ENCODE results near the gene SPPL3.

The SPPL3 gene

DNA sequence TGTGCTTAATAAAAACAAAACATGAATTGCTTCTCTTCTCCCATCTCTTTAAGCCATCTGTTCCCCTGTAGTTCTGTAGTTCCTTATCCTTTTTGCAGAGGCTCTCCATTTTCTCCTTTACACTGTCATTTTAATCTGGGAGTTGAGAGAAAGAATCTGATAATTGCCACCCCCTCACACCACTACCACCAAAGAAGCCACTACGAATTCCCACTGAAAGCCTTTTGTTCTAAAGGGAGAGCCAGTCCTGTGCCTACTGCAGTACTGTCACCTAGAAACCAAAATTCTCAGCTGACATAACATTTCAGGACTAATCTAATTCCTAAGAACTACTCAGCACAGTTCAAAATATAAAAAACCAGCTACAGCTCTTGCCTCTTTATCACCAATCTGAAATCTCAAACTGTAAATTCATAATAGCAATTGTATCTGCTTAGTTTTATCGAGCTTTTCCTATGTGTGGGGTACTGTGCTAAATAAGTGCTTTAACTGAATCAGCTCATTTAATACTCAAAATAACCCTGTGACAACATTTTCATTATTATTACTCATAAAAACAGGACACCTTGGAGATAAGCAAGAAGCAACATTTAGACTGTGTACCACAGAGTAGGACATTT lies 72.4 kb downstream of the SPPL3 start:
- H3K4me2 ChIP-seq (ENCODE audit: low read length), result no peak overlapping the region
- no peaks in the 10 kb centered on the region for H3K27me3 ChIP-seq (ENCODE audit: control insufficient read depth, low read length)
- TF ChIP-seq EZH2phosphoT487 (IDR thresholded peaks at IDR 0.05; ENCODE audit: borderline replicate concordance, low read length), result no peak
- TF ChIP-seq, protein P1, sequence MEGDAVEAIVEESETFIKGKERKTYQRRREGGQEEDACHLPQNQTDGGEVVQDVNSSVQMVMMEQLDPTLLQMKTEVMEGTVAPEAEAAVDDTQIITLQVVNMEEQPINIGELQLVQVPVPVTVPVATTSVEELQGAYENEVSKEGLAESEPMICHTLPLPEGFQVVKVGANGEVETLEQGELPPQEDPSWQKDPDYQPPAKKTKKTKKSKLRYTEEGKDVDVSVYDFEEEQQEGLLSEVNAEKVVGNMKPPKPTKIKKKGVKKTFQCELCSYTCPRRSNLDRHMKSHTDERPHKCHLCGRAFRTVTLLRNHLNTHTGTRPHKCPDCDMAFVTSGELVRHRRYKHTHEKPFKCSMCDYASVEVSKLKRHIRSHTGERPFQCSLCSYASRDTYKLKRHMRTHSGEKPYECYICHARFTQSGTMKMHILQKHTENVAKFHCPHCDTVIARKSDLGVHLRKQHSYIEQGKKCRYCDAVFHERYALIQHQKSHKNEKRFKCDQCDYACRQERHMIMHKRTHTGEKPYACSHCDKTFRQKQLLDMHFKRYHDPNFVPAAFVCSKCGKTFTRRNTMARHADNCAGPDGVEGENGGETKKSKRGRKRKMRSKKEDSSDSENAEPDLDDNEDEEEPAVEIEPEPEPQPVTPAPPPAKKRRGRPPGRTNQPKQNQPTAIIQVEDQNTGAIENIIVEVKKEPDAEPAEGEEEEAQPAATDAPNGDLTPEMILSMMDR (IDR thresholded peaks at IDR 0.05; ENCODE audit: low read depth, low read length, poor library complexity, severe bottlenecking), result no peak
- no peak overlapping the region for H3K4me3 ChIP-seq (ENCODE audit: low read length)
- H3K36me3 ChIP-seq (ENCODE audit: control insufficient read depth, low read length), result no peaks in the 10 kb centered on the region
- peaks cover 46% of the 10 kb centered on the region for H3K4me1 ChIP-seq (ENCODE audit: control insufficient read depth, low read length)
- no peak overlapping the region for H3K27ac ChIP-seq (ENCODE audit: low read depth, low read length)
- no peaks in the 10 kb centered on the region for H3K9me3 ChIP-seq (ENCODE audit: control insufficient read depth, insufficient read depth, low read length)
- peaks cover 67% of the 10 kb centered on the region for H3K79me2 ChIP-seq (ENCODE audit: control insufficient read depth, low read length)
- H4K20me1 ChIP-seq (ENCODE audit: control insufficient read depth, insufficient read depth, low read depth, low read length), result peaks cover 2% of the 10 kb centered on the region; the same call in 1 of the 2 replicates
- peaks cover 9% of the 10 kb centered on the region; the same call in 1 of the 2 replicates for H3F3A ChIP-seq (ENCODE audit: control insufficient read depth, insufficient read depth)
- H3K9me2 ChIP-seq (replicated peaks; ENCODE audit: control insufficient read depth, low read length), result no peaks in the 10 kb centered on the region

DNA sequence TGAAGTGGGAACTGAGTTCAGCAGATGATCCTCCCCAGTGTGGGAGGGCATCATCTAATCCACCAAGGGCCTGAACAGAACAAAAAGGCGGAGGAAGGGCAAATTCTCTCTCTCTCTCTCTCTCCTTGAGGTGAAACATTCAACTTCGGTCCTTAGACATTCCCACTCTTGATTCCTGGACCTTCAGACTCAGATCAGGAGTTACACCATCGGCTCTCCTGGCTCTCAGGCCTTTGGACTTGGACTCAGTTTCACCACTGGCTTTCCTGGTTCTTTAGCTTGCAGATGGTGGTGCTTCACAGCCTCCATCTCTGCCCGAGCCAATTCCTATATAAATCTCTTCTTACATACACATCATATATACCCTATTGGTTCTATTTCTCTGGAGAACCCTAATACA lies 73.2 kb downstream of the SPPL3 start:
- peaks cover 2% of the 10 kb centered on the region; the same call in 1 of the 2 replicates for H4K20me1 ChIP-seq (ENCODE audit: control insufficient read depth, insufficient read depth, low read depth, low read length)
- H3K27me3 ChIP-seq (ENCODE audit: control insufficient read depth, low read length), result no peaks in the 10 kb centered on the region
- H3F3A ChIP-seq (ENCODE audit: control insufficient read depth, insufficient read depth), result peaks cover 9% of the 10 kb centered on the region; the same call in 1 of the 2 replicates
- H3K4me2 ChIP-seq (ENCODE audit: low read length), result no peak overlapping the region
- no peak overlapping the region for H3K4me3 ChIP-seq (ENCODE audit: low read length)
- no peaks in the 10 kb centered on the region for H3K9me2 ChIP-seq (replicated peaks; ENCODE audit: control insufficient read depth, low read length)
- no peak overlapping the region for H3K27ac ChIP-seq (ENCODE audit: low read depth, low read length)
- no peaks in the 10 kb centered on the region for H3K9me3 ChIP-seq (ENCODE audit: control insufficient read depth, insufficient read depth, low read length)
- H3K79me2 ChIP-seq (ENCODE audit: control insufficient read depth, low read length), result peaks cover 65% of the 10 kb centered on the region
- no peaks in the 10 kb centered on the region for H3K36me3 ChIP-seq (ENCODE audit: control insufficient read depth, low read length)
- TF ChIP-seq, protein P1 (IDR thresholded peaks at IDR 0.05; ENCODE audit: low read depth, low read length, poor library complexity, severe bottlenecking), result no peak
- no peak for TF ChIP-seq EZH2phosphoT487 (IDR thresholded peaks at IDR 0.05; ENCODE audit: borderline replicate concordance, low read length)
- H3K4me1 ChIP-seq (ENCODE audit: control insufficient read depth, low read length), result peaks cover 41% of the 10 kb centered on the region

DNA sequence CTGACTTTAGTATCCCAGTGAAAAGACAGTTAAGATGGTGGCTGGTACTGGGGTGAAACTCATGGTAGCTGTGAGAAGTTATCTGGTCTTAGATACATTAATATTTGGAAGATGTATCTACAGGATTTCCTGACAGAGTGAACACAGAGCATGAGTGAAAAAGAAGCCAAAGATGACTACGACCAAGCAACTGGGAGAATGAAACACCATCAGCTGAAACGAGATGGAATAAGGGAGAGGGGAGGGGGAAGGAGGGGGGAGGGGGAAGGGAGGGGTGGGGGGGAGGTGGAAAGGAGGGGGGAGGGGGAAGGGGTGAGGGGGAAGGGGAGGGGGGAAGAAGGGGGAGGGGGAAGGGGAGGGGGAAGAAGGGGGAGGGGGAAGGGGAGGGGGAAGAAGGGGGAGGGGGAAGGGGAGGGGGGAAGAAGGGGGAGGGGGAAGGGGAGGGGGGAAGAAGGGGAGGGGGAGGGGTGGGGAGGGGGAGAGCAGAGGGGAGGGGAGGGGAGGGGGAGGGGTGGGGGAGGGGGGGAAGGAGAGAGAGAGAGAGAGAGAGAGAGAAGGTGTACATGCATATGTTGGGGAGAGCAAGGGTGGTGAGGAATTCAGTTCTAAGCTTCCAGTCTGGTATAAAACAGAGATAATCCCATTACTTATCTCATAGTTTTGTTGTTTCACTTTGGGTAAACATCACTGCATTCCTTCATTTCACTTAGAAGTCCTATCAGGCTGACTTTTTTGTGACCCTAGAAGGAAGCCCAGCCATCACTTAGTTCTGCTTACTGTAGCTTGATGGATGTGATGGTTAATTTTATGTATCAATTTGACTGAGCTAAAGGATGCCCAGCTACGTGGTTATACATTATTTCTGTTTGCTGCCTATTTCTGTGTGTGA lies 73.9 kb downstream of the SPPL3 start:
- Histone ChIP-seq H3K36me3 (ENCODE audit: control insufficient read depth, low read length) (no peaks in the 10 kb centered on the region), H3F3A (ENCODE audit: control insufficient read depth, insufficient read depth) (peaks cover 5% of the 10 kb centered on the region; the same call in 1 of the 2 replicates), H3K4me2 (ENCODE audit: low read length) (no peak overlapping the region), H3K4me1 (ENCODE audit: control insufficient read depth, low read length) (peaks cover 34% of the 10 kb centered on the region), H3K79me2 (ENCODE audit: control insufficient read depth, low read length) (peaks cover 63% of the 10 kb centered on the region), H4K20me1 (ENCODE audit: control insufficient read depth, insufficient read depth, low read depth, low read length) (peaks cover 2% of the 10 kb centered on the region; the same call in 1 of the 2 replicates), H3K9me2 (replicated peaks; ENCODE audit: control insufficient read depth, low read length) (no peaks in the 10 kb centered on the region), H3K27me3 (ENCODE audit: control insufficient read depth, low read length) (no peaks in the 10 kb centered on the region), H3K4me3 (ENCODE audit: low read length) (no peak overlapping the region), H3K9me3 (ENCODE audit: control insufficient read depth, insufficient read depth, low read length) (no peaks in the 10 kb centered on the region), H3K27ac (ENCODE audit: low read depth, low read length) (no peak overlapping the region)
- TF ChIP-seq, protein P1 (IDR thresholded peaks at IDR 0.05; ENCODE audit: low read depth, low read length, poor library complexity, severe bottlenecking), result no peak
- TF ChIP-seq EZH2phosphoT487 (IDR thresholded peaks at IDR 0.05; ENCODE audit: borderline replicate concordance, low read length), result no peak
